ENCODE results near the gene HHATL. TPM values are rescaled to one million over a fixed set of nuclear protein-coding genes. Genes with fewer than 3 reads are reported as not detected.

The HHATL gene
- polyA plus RNA-seq, 3 donors, result not detected

GRCh38 chr3:42732829-42733459, 30.3 kb upstream of the HHATL start:
- Mint-ChIP-seq H3K36me3 (no peaks in the 10 kb centered on the region), H3K9me3 (peaks cover 0 to 5% (median 0%) of the 10 kb centered on the region in 7 donors), H3K4me3 (no peak overlapping the region), H3K27ac (peak overlapping the region in 1 of 7 donors; percentile 66), H3K4me1 (no peaks in the 10 kb centered on the region), H3K27me3 (ENCODE audit: low read depth in 3 of 3) (peaks cover 0 to 6% (median 5%) of the 10 kb centered on the region in 3 donors)
- Histone ChIP-seq H3K27ac (ENCODE audit: low read depth in 1 of 2, low read length in 2 of 2) (no peak overlapping the region), H3K27me3 (ENCODE audit: control insufficient read depth in 2 of 2, insufficient read depth in 2 of 2, low read length in 2 of 2) (no peaks in the 10 kb centered on the region), H3K4me1 (ENCODE audit: control insufficient read depth in 1 of 2, insufficient read depth in 2 of 2, low read length in 2 of 2) (no peaks in the 10 kb centered on the region), H2AFZ (ENCODE audit: insufficient read depth, low read depth, low read length, poor library complexity, severe bottlenecking) (no peak overlapping the region), H3K9ac (ENCODE audit: insufficient read depth, low read length, poor library complexity, severe bottlenecking) (no peak overlapping the region), H3K36me3 (replicated peaks in 1 of 2; ENCODE audit: control insufficient read depth in 1 of 2, insufficient read depth in 2 of 2, low read length in 2 of 2) (no peaks in the 10 kb centered on the region), H3K4me2 (replicated peaks; ENCODE audit: extremely low read depth, low read length, poor library complexity, severe bottlenecking) (no peak overlapping the region), H3K9me3 (replicated peaks in 1 of 2; ENCODE audit: control insufficient read depth in 1 of 2, insufficient read depth in 1 of 2, low read length in 2 of 2) (no peaks in the 10 kb centered on the region), H3K79me2 (ENCODE audit: insufficient read depth, low read length) (no peaks in the 10 kb centered on the region), H4K20me1 (ENCODE audit: insufficient read depth, low read length) (no peaks in the 10 kb centered on the region), H3K4me3 (replicated peaks in 1 of 3; ENCODE audit: low read depth in 2 of 3, low read length in 3 of 3) (no peak overlapping the region)
- TF ChIP-seq CTCF (IDR thresholded peaks at IDR 0.05), result no peak
- no peak for DNase-seq
- intact Hi-C loops (cut with micrococcal nuclease), result no loop called here
- 92% methylated on average over 8 of the region's 9 CpGs for WGBS (ENCODE audit: insufficient coverage)

GRCh38 chr3:42732196-42732828, 29.7 kb upstream of the HHATL start:
- Mint-ChIP-seq H3K27ac (peak overlapping the region in 1 of 7 donors; percentile 64), H3K4me1 (no peaks in the 10 kb centered on the region), H3K36me3 (no peaks in the 10 kb centered on the region), H3K9me3 (peaks cover 0 to 5% (median 0%) of the 10 kb centered on the region in 7 donors), H3K27me3 (ENCODE audit: low read depth in 3 of 3) (peaks cover 1 to 9% (median 5%) of the 10 kb centered on the region in 3 donors), H3K4me3 (no peak overlapping the region)
- no peaks in the 10 kb centered on the region for H3K27me3 ChIP-seq (ENCODE audit: control insufficient read depth in 2 of 2, insufficient read depth in 2 of 2, low read length in 2 of 2)
- H3K36me3 ChIP-seq (replicated peaks in 1 of 2; ENCODE audit: control insufficient read depth in 1 of 2, insufficient read depth in 2 of 2, low read length in 2 of 2), result no peaks in the 10 kb centered on the region
- no peak overlapping the region for H3K4me2 ChIP-seq (replicated peaks; ENCODE audit: extremely low read depth, low read length, poor library complexity, severe bottlenecking)
- TF ChIP-seq CTCF (IDR thresholded peaks at IDR 0.05), result no peak
- H3K9me3 ChIP-seq (replicated peaks in 1 of 2; ENCODE audit: control insufficient read depth in 1 of 2, insufficient read depth in 1 of 2, low read length in 2 of 2), result no peaks in the 10 kb centered on the region
- H3K9ac ChIP-seq (ENCODE audit: insufficient read depth, low read length, poor library complexity, severe bottlenecking), result no peak overlapping the region
- intact Hi-C loops (cut with micrococcal nuclease), result no loop called here
- H4K20me1 ChIP-seq (ENCODE audit: insufficient read depth, low read length), result no peaks in the 10 kb centered on the region
- H3K27ac ChIP-seq (ENCODE audit: low read depth in 1 of 2, low read length in 2 of 2), result no peak overlapping the region
- H3K4me3 ChIP-seq (replicated peaks in 1 of 3; ENCODE audit: low read depth in 2 of 3, low read length in 3 of 3), result no peak overlapping the region
- 98% methylated on average over 4 of the region's 4 CpGs for WGBS (ENCODE audit: insufficient coverage)
- H3K4me1 ChIP-seq (ENCODE audit: control insufficient read depth in 1 of 2, insufficient read depth in 2 of 2, low read length in 2 of 2), result no peaks in the 10 kb centered on the region
- no peak for DNase-seq
- H2AFZ ChIP-seq (ENCODE audit: insufficient read depth, low read depth, low read length, poor library complexity, severe bottlenecking), result no peak overlapping the region
- no peaks in the 10 kb centered on the region for H3K79me2 ChIP-seq (ENCODE audit: insufficient read depth, low read length)

Data from CD14-positive monocyte (primary cell).